Measurements from ENCODE around the gene PRR15. TPM values are rescaled to one million over a fixed set of nuclear protein-coding genes. Genes with fewer than 3 reads are reported as not detected.

PRR15 gene
- total RNA-seq, 1 donor, result 5.2 TPM

DNA sequence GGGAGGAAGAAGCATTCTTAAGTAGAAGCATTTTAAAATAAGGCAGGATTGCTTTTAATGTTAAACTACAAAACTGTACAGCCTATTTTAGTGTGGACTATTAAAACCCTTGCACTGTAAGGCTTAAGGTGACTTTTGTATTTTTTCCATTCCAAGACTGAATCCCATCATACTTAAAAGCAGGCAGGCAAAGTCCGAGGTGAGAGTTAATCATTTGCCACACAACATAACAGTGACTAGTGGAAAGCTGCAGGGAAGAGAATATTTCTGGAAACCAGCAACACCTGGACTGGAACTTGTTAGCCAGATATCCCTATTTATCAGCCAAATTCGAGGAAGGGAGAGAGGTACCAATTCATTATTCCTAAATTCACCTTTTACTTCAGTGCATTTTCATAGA, 3.5 kb downstream of the PRR15 start:
- no peak overlapping the region for H3K4me3 ChIP-seq (ENCODE audit: low read depth, low read length)
- no peak for DNase-seq (ENCODE audit: low read depth)
- TF ChIP-seq, protein P1, sequence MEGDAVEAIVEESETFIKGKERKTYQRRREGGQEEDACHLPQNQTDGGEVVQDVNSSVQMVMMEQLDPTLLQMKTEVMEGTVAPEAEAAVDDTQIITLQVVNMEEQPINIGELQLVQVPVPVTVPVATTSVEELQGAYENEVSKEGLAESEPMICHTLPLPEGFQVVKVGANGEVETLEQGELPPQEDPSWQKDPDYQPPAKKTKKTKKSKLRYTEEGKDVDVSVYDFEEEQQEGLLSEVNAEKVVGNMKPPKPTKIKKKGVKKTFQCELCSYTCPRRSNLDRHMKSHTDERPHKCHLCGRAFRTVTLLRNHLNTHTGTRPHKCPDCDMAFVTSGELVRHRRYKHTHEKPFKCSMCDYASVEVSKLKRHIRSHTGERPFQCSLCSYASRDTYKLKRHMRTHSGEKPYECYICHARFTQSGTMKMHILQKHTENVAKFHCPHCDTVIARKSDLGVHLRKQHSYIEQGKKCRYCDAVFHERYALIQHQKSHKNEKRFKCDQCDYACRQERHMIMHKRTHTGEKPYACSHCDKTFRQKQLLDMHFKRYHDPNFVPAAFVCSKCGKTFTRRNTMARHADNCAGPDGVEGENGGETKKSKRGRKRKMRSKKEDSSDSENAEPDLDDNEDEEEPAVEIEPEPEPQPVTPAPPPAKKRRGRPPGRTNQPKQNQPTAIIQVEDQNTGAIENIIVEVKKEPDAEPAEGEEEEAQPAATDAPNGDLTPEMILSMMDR (IDR thresholded peaks at IDR 0.05; ENCODE audit: insufficient read depth, low read depth, low read length), result no peak

DNA sequence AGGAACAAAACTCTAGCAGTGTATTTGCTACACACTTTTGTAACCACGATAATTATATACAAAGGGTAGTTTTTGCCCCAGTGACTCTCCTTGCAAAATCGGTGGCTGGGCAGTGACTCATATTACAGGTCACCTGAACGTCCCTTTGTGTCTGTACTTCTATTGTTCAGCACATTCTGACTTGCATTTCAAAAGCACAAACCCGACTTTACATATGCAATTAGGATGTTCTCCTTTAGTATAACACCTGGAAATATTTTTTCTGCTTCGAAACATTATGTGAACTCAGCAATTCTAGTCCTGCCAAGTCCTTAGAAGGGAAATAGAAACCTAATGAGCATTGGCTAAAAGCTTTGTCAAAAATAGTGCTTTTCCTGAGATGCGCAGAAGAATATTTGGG, 6.0 kb downstream of the PRR15 start:
- no peak for DNase-seq (ENCODE audit: low read depth)
- TF ChIP-seq, protein P1 (IDR thresholded peaks at IDR 0.05; ENCODE audit: insufficient read depth, low read depth, low read length), result no peak
- H3K4me3 ChIP-seq (ENCODE audit: low read depth, low read length), result no peak overlapping the region

DNA sequence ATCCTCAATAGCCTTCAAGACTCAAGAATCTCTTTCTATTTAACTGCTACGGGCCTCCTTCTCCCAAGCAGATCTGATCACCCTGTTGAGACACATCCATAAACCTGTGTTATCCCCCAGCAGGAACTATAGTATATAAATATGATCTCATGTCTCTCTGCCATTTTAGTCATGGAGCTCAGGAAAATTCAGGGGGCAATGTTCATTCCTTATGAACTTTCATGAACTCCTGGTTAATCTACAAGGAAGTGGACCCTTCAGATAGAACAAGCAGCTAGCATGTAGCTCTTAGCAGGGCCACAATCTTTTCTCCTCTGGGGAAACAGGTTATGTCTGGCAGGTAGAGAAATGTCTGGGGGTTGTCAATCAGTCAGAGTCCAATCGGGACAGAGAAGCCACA, 8.9 kb downstream of the PRR15 start:
- TF ChIP-seq, protein P1 (IDR thresholded peaks at IDR 0.05; ENCODE audit: insufficient read depth, low read depth, low read length), result no peak
- no peak overlapping the region for H3K4me3 ChIP-seq (ENCODE audit: low read depth, low read length)
- DNase-seq (ENCODE audit: low read depth), result no peak

DNA sequence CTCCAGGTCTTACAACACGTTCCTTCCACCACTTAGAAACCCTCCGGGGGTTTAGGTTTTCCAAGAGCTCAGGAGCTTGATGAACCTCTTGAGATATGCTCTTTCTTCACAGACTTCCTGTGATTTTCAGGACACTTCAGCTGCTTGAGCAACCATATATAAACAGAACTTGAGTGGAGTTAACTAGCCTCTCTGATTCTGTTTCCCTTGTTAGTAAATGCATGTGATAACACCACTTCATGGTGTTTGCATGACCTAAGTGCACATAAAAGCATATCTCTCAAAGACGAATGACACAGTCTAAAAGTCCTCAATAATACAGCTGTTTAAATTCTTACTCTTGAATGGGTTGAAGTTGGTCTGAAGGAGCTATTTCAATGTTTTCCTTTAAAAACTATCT, 9.9 kb downstream of the PRR15 start:
- no peak overlapping the region for H3K4me3 ChIP-seq (ENCODE audit: low read depth, low read length)
- TF ChIP-seq, protein P1 (IDR thresholded peaks at IDR 0.05; ENCODE audit: insufficient read depth, low read depth, low read length), result no peak
- no peak for DNase-seq (ENCODE audit: low read depth)

DNA sequence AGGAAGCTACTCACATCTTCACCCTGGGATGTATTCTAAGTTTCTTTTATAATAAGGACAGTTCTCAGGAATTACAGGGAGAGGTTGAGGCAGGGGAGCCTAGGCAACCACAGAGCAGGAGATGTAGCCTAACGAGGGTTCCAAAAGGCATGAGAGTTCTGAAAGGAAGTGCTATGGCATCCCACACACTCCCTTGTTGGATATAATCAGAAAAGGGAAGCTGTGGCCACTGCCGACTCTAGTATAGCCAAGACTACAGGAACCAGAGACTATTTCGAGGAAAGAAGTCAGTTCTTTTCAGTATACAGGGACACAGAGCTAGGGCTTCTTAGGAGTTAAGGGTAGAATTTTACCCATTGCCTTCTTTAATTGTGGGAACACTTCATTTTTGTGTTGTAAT, 11.0 kb downstream of the PRR15 start:
- no peak for DNase-seq (ENCODE audit: low read depth)
- TF ChIP-seq, protein P1 (IDR thresholded peaks at IDR 0.05; ENCODE audit: insufficient read depth, low read depth, low read length), result no peak
- H3K4me3 ChIP-seq (ENCODE audit: low read depth, low read length), result no peak overlapping the region

DNA sequence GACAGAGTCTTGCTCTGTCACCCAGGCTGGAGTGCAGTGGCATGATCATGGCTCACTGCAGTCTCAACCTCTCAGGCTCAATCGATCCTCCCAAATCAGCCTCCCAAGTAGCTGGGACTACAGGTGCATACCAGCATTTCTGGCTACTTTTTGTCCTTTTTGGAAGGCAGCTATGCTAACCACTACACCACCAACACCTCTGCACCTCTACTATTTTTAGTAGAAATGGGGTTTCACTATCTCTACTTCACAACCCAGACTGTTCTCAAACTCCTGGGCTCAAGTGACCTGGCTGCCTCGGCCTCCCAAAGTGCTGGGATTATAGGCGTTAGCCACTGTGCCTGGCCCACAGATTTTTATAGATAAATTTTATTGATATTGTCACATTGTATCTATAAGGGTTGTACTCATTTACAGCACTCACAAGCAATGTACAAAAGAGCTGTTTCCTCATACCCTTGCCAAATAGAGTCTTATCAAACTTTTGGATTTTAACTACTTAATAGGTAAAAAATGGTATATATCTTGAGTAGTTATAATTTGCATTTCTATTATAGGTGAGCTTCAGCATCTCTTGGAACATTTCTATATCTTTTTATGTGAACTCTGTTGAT, 23.7 kb downstream of the PRR15 start:
- H3K4me3 ChIP-seq (ENCODE audit: low read depth, low read length), result no peak overlapping the region
- TF ChIP-seq, protein P1 (IDR thresholded peaks at IDR 0.05; ENCODE audit: insufficient read depth, low read depth, low read length), result no peak
- DNase-seq (ENCODE audit: low read depth), result no peak

DNA sequence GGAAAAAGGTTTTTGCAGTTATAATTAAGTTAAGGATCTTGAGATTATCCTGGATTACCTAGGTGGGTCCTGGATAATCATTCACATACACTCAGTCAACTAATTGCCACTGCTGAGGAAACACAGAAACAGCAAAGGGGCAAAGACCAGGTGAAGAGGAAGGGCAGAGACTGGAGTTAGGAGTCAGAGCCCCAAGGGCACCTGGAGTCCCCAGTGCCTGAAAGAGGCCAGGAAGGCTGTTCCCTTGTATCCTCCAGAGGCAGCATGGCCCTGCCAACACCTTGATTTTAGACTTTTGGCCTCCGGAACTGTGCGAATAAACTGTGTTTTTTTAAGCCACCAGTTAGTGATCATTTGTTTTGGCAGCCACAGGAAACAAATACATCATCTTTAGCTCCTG, 24.6 kb downstream of the PRR15 start:
- no peak overlapping the region for H3K4me3 ChIP-seq (ENCODE audit: low read depth, low read length)
- DNase-seq (ENCODE audit: low read depth), result no peak
- TF ChIP-seq, protein P1 (IDR thresholded peaks at IDR 0.05; ENCODE audit: insufficient read depth, low read depth, low read length), result no peak

All from fibroblast of villous mesenchyme (primary cell).